Esophagus muscularis mucosa (tissue), 3 donors: ENCODE data around the gene GLTPD2.

Source experiments
- EP300 ChIP-seq: sonication (generic); formaldehyde crosslinking; IDR thresholded peaks from one replicate; pipeline ENCODE4 v1.6.1; 2017; ENCODE audit warnings: antibody characterized with exemption
- POLR2A ChIP-seq: fragments of 450-650 bp; IDR thresholded peaks from one replicate; pipeline ENCODE4 v1.6.1; 2017; ENCODE audit warnings: antibody characterized with exemption, moderate library complexity, mild to moderate bottlenecking, low read depth
- POLR2AphosphoS5 ChIP-seq, 2 donors: sonication (generic); formaldehyde crosslinking; IDR thresholded peaks; one replicate each; pipeline ENCODE4 v1.6.1; 2017; ENCODE audit warnings: antibody characterized with exemption in 2 of 2

DNA sequence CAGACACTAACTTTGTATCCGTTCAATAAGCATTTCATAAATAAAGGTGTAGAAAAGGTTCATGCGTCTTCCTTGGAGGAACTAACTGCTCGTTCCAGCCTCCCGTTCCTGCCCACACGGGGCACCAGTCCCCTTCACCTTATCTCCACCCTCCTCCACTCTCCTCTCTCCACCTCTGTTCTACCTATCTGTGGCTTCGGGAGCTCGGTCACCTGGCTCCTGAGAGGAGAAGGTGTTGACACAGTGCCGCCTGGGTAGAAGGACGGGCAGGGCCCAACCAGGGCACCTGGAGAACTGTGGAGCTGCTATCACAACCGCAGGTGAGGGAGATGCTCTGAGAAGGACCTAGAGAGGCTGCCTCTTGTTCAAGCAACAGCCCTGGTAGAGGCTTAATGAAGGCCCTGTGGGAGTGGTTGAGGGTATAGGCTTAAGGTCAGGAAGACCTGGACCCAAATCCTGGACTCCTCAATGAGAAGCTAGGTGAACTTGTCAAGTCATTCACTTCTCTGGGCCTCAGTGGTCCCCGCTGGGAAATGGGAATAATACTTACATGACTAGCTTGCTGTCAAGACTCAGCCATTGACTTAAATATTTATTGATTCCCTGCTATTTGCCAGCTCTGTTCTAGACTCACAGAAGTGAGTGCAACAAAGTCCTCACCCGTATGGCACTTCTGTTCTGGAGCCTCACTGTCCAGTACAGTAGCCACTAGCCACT, 34.8 kb downstream of the GLTPD2 start:
- no peak for TF ChIP-seq POLR2A
- TF ChIP-seq EP300 = no peak
- TF ChIP-seq POLR2AphosphoS5 (IDR thresholded peaks at IDR 0.05) = no peak
